Glutamatergic neuron (in vitro differentiated cells): ENCODE measurements around the gene KCNG2. TPM values are rescaled to one million over a fixed set of nuclear protein-coding genes. Genes with fewer than 3 reads are reported as not detected.

Source experiments
- DNase-seq: peaks from one replicate; pipeline ENCODE4 v3.0.0; 2022
- H3K27ac Mint-ChIP-seq: one replicate; pipeline ENCODE4 v1.8.0; 2020; ENCODE audit warnings: mild to moderate bottlenecking, mixed read lengths, inconsistent platforms; ENCODE audit not compliant: unreplicated experiment
- H3K27me3 Mint-ChIP-seq: one replicate; pipeline ENCODE4 v1.8.0; 2020; ENCODE audit warnings: mild to moderate bottlenecking, moderate library complexity, mixed read lengths, inconsistent platforms; ENCODE audit not compliant: unreplicated experiment
- H3K36me3 Mint-ChIP-seq: one replicate; pipeline ENCODE4 v1.8.0; 2020; ENCODE audit warnings: mild to moderate bottlenecking, mixed read lengths, inconsistent platforms; ENCODE audit not compliant: unreplicated experiment
- H3K4me1 Mint-ChIP-seq: one replicate; pipeline ENCODE4 v1.8.0; 2020; ENCODE audit warnings: mild to moderate bottlenecking, low read depth, mixed read lengths, inconsistent platforms; ENCODE audit not compliant: unreplicated experiment
- H3K4me3 Mint-ChIP-seq: one replicate; pipeline ENCODE4 v1.8.0; 2020; ENCODE audit warnings: mild to moderate bottlenecking, mixed read lengths, inconsistent platforms; ENCODE audit not compliant: unreplicated experiment
- H3K9me3 Mint-ChIP-seq: one replicate; pipeline ENCODE4 v1.8.0; 2020; ENCODE audit warnings: mild to moderate bottlenecking, moderate library complexity, mixed read lengths, inconsistent platforms; ENCODE audit not compliant: unreplicated experiment
- CTCF ChIP-seq: fragments of 200-600 bp; sonication (generic); IDR thresholded peaks from one replicate; pipeline ENCODE4 v1.5.0; 2021; ENCODE audit not compliant: partially characterized antibody, unreplicated experiment
- total RNA-seq: library from RNA; stranded (reverse); fragmentation: NEBNext Ultra II Directional; extraction: Animal tissue kit (Norgen Biotek cat#: 25700); gene quantifications from one replicate; pipeline ENCODE4 v1.2.1, GENCODE V29; 2021; ENCODE audit not compliant: unreplicated experiment

The KCNG2 gene
- total RNA-seq, 1 donor from 2014 or later: 1.6 TPM

GRCh38 chr18:79769698-79770500 is 27.8 kb upstream of the KCNG2 start:
- H3K36me3 Mint-ChIP-seq: peaks cover 20% of the 10 kb centered on the region
- no peak for TF ChIP-seq CTCF
- peaks cover 3% of the 10 kb centered on the region for H3K4me1 Mint-ChIP-seq
- H3K9me3 Mint-ChIP-seq: peaks cover 22% of the 10 kb centered on the region
- no peak for DNase-seq
- no peak overlapping the region for H3K4me3 Mint-ChIP-seq
- H3K27ac Mint-ChIP-seq: no peak overlapping the region
- peaks cover 6% of the 10 kb centered on the region for H3K27me3 Mint-ChIP-seq

- Mint-ChIP-seq H3K27me3 (peaks cover 6% of the 10 kb centered on the region), H3K27ac (no peak overlapping the region), H3K36me3 (peaks cover 20% of the 10 kb centered on the region), H3K4me3 (no peak overlapping the region), H3K4me1 (peaks cover 3% of the 10 kb centered on the region), H3K9me3 (peaks cover 23% of the 10 kb centered on the region)
- no peak for DNase-seq
- no peak for TF ChIP-seq CTCF
These were observed 27.3 kb upstream of the KCNG2 start for GRCh38 chr18:79770501-79770815.

GRCh38 chr18:79770826-79771225 is 26.9 kb upstream of the KCNG2 start:
- H3K27ac Mint-ChIP-seq: no peak overlapping the region
- peaks cover 6% of the 10 kb centered on the region for H3K27me3 Mint-ChIP-seq
- DNase-seq: no peak
- TF ChIP-seq CTCF: no peak
- H3K36me3 Mint-ChIP-seq: peaks cover 20% of the 10 kb centered on the region
- H3K4me1 Mint-ChIP-seq: peaks cover 3% of the 10 kb centered on the region
- peaks cover 22% of the 10 kb centered on the region for H3K9me3 Mint-ChIP-seq
- H3K4me3 Mint-ChIP-seq: no peak overlapping the region

GRCh38 chr18:79771446-79772107 is 26.2 kb upstream of the KCNG2 start:
- no peak overlapping the region for H3K4me3 Mint-ChIP-seq
- peaks cover 20% of the 10 kb centered on the region for H3K36me3 Mint-ChIP-seq
- H3K4me1 Mint-ChIP-seq: no peaks in the 10 kb centered on the region
- peaks cover 22% of the 10 kb centered on the region for H3K9me3 Mint-ChIP-seq
- DNase-seq: no peak
- peaks cover 7% of the 10 kb centered on the region for H3K27me3 Mint-ChIP-seq
- H3K27ac Mint-ChIP-seq: no peak overlapping the region
- TF ChIP-seq CTCF: no peak
